Activated T-cell treated with anti-CD3 and anti-CD28 coated beads for 48 hours (primary cell): ENCODE measurements around the gene RBM14.
"Not testable (repeated sequence)": the region's sequence is repeated elsewhere in the genome, so short reads cannot be mapped to it uniquely, and the experiment has no call there.

Experiments
- DNase-seq: peaks from one replicate; pipeline ENCODE4 v3.0.0-alpha.2; 2020; ENCODE audit warnings: low read depth

RBM14 gene

DNA sequence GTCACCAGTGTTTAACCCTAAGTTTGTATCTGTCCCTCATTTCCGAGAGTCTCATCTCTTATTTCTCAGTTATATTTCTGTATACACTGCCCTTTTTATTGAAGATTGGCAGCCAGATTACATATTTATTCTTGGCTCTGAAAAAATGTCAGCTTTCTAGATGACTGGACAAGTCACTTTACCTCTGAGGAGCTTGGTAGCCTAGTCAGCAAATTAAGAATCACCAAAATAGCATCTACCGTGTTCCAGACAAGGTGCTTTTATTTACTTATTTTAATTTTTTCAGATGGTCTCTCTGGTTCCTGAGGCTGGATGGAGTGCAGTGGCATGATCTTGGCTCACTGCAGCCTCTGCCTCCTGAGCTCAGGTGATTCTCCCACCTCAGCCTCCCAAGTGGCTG is 16.5 kb downstream of the RBM14 start:
- no peak for DNase-seq

DNA sequence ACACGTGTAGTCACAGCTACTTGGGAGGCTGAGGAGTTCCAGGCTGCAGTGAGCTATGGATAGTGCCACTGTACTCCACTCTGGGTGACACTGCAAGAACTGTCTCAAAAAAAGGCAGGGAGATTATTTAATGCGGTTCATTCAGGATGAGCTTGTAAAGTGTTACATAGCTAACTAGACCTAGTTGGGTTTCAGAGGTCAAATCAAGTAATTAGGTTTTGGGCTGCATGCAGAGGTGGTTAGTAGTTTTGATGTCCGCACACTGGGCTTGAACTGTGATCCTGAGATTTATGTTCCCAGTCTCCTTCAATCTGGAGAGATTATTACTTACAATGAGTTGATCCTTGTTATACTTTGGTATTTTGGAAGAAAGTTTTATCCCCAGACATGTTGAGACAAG is 20.0 kb downstream of the RBM14 start:
- no peak for DNase-seq

DNA sequence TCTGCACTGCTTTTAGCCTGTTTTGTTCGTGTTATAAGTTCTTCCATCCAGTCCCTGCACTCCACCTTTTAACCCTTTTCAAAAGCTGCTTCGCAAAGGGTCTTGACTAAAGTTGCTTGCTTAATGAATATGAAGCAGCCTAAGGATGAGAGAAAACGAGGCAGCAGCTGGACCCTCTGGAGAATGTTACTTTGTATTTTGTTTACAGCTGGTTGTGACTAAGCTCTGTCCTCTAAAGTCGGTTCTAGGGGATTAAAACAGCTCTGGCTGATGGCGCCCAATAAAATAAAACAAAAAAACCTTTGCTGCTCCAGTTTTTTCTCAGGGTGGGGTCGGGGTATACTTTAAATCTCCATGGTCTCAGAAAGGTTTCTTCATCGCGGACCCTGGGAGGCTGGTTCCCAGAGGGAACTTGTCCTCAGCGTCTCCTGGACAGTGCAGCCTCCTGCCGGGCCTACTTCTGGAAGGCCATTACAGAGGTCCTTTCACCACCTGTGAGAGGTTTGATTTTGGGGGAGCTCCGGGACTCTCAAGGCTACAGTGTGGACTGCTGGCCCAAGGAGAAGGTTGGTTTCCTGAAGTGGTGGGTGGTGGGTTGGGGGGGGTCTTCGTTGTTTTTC is 21.2 kb downstream of the RBM14 start:
- no peak for DNase-seq

- peak; percentile 89 for DNase-seq
These were observed 22.0 kb downstream of the RBM14 start, which contains the start of gene RBM4 for GRCh38 chr11:66638177-66639065. Gene RBM4 (plus strand): TSS chr11:66638703. CDS start chr11:66639712, 1,009 bp downstream.

DNA sequence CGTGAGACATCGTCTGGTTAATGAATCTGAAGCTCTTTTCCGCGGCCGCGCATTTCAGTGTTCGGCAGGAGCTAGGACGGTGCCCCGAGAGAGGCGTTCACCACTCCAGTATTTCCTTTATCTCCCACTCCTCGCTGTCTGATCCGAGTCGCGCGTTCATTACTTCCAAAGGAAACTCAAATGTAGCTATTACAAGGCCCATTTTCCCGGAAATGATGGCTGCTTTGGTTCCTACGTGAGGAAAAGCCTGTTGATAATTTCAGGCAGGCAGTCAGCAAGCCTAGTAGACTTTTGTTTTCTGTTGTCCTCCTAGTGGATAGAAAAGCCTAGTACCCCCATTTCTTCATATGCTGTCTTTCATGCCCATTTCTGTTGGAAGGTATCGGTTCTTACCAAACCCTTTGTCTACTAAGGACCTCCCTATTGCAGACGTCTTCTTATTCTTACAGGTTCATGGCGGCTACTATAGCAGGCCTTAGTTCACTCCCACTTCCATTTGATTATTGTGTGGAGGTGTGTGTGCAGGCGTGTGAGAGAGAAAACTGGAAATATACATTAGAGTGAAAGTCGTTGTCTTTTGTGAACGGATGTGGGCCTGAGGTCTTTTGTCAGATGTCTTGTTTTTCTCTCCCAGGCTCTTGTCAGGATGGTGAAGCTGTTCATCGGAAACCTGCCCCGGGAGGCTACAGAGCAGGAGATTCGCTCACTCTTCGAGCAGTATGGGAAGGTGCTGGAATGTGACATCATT is 22.8 kb downstream of the RBM14 start:
- DNase-seq: no peak

DNA sequence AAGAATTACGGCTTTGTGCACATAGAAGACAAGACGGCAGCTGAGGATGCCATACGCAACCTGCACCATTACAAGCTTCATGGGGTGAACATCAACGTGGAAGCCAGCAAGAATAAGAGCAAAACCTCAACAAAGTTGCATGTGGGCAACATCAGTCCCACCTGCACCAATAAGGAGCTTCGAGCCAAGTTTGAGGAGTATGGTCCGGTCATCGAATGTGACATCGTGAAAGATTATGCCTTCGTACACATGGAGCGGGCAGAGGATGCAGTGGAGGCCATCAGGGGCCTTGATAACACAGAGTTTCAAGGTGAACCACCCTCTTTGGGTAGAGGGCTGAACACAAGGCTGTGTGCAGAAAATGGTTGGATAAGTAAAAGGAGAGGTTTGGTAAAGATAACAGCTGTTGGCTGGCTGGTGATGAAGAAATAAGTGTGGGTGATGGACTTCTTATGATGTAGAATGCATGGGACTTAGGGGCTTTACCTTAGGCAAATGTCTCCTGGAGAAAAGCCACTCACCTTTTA is 23.4 kb downstream of the RBM14 start:
- DNase-seq: not testable (repeated sequence)

DNA sequence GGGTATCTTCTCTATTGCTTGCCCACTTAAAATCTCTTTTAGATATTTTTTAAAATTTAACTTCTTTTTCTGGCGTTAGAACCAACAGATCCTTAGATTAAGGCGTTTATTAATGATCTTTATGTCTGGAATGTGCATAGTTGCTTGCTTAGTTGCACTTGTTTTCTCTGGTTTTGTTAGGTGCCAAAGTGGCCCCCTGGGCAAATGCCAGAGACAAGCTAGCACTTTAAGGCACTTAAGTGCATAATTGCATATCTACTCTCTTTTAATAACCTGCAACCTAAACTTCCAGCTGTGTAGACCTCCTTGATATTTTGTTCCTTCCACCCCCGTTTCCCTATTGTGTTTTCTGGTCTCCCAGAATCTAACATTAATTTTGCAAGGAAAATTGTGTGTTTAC is 25.4 kb downstream of the RBM14 start:
- DNase-seq: no peak

DNA sequence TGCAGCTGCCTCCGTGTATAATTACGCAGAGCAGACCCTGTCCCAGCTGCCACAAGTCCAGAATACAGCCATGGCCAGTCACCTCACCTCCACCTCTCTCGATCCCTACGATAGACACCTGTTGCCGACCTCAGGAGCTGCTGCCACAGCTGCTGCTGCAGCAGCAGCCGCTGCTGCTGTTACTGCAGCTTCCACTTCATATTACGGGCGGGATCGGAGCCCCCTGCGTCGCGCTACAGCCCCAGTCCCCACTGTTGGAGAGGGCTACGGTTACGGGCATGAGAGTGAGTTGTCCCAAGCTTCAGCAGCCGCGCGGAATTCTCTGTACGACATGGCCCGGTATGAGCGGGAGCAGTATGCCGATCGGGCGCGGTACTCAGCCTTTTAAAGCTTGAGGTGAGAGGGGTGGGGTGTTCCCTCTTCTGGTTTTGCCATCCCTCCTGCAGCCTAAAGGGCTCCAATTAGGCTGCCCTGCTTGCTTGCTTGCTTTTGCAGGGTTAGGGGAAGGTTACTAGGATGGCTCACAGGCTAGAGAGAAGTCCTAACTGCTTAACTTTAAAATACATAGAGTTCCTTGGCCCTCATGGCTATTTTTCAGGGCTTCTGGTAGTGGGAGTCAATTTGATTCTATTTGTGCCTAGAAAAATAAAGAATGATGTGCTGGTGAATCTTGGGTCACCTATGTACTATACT is 27.5 kb downstream of the RBM14 start:
- DNase-seq: no peak

DNA sequence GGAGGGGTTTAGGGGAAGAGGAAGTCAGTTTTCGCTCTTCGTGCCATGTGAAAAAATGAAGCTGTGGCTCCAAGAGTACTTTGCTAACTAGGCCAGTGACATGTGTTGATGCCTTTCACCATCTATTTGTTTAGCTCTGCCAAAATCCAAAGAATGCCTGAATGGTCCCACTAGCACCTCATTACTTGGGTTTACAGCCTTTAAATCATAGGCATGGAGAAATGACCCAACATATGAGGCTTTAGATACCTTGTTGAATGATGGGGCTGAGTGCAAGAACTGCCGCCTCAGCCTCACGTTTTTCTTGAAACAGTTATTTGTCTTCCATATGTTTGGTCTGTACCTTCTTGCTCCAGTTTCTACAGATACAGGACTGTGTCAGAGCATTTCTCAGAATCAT is 30.4 kb downstream of the RBM14 start:
- no peak for DNase-seq

DNA sequence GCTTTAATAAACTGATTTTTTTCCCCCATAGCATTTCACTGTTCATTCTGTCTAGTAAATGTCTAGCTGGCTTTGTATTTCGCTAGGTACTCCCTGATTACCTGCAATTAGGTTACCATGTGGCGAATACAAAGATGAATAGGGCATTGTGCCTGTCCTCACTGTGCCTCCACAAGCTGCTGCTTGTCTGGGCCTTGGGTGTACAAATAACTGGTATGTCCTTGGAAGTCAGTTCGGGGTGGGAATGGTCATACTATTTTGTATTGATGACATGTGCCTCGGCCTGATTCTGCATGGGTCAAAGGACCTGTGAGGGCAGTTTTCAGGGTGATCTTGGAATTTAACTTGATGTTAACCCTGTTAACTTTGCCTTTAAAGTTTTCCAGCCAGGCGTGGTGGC is 33.5 kb downstream of the RBM14 start:
- DNase-seq: no peak

DNA sequence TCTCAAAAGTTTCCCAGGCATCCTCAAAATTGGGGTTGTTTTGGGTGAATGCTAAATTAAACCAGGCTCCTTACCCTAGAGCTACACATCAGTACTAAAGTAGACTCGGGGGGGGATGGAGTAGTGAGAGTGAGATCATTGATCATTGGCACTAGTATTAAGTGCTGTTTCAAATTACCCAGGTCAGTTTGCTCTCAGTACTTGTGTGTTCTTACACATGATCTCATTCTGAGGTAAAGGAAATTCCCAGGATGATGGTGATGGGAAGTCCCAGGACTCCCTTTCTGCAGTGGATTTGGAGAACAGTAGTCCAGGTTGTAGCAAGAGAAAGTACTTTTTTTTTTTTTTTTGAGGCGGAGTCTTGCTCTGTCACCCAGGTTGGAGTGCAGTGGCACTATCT is 34.6 kb downstream of the RBM14 start:
- no peak for DNase-seq

DNA sequence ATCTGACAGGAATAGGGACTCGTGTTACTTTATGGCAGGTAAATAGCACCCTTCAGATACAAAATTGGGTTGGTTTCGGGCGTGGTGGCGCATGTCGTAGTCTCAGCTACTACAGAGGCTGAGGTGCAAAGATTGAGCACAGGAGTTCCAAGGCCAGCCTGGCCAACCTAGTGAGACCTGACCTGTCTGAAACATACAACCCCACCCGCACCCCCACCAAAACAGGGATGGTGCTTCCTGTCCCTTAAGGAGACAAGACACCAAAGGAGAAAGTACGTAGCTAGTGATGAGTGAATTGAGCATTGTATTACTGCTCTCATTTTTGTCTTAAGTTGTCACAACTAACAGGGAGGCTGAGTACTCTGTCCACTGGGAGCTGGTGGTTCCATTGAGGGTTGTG is 36.2 kb downstream of the RBM14 start:
- no peak for DNase-seq

GRCh38 chr11:66653123-66653522 is 36.7 kb downstream of the RBM14 start:
- no peak for DNase-seq

DNA sequence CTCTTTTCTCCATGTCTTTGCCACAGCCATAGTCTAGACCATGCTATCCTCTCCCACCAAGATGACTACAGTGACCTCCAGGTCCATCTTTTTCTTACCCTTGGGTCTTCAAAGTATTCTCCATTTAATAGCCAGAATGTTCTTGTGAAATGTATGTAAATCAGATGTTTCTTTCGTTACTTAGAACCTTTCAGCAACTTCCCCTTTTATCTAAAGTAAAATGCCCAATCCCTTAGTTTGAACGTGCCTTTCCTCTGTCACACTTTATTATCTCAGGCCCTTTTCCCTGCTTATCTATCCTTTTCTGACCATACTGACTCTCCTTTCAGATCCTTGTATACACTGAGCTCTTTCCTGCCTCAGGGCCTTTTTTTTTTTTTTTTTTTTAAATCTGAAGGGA is 43.3 kb downstream of the RBM14 start:
- no peak for DNase-seq

GRCh38 chr11:66663741-66664296 is 47.4 kb downstream of the RBM14 start:
- DNase-seq: no peak

- no peak for DNase-seq
These were observed 48.9 kb downstream of the RBM14 start for GRCh38 chr11:66665369-66665768.

DNA sequence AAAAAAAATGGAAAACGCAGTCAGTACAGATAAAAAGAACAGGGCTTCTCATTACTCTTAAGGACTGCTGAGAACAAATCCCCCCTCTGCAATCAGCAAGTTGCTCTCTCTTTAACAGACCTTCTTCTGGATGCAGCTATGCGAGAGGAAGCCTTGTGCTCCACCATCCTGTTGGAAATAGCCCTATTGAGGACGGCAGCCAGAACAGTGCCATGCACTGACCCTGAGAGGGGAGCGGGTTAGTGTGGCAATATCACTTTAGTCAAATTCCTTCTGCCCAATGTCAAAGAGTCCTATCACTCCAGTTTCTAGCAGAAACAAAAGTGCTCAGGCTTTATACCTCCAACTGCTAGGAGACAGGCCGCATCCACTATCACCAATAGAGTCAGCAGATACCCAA is 54.4 kb downstream of the RBM14 start:
- DNase-seq: no peak

- DNase-seq: no peak
These were observed 58.7 kb downstream of the RBM14 start for GRCh38 chr11:66674964-66675602.

DNA sequence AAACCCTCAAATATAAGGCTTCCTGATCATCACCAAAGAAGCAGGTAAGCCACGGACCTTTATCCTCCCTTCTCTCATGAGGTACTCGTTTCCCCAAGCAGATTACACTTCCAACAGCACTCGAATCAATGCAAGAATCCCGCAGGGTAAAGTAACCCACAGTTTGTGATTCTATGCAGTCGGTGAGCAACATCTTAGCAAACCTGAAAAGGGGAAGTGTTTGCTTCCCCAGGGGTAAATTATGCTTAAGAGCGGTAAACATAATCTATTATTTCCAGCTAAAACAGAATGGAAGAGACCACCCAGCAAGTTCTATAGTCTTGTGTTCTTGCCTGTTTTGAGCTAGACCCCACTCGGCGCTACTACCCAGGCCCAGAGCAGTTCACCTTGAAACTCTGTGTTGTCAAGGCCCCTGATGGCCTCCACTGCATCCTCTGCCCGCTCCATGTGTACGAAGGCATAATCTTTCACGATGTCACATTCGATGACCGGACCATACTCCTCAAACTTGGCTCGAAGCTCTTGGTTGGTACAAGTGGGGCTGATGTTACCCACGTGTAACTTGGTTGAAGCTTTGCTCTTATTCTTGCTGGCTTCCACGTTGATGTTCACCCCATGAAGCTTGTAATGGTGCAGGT is 60.0 kb downstream of the RBM14 start:
- DNase-seq: no peak
